Nephron progenitor cell (in vitro differentiated cells): Measurements from ENCODE around the gene CLPSL1.

Experiments used
- DNase-seq: peaks from one replicate; pipeline ENCODE4 v3.0.0; 2021
- H3K27ac Mint-ChIP-seq: 2 replicates; pipeline ENCODE4 v1.8.0; 2021; ENCODE audit warnings: mild to moderate bottlenecking, moderate library complexity, mixed read lengths
- H3K27me3 Mint-ChIP-seq: 2 replicates; pipeline ENCODE4 v1.8.0; 2021; ENCODE audit warnings: mild to moderate bottlenecking, low read depth, mixed read lengths; ENCODE audit not compliant: poor library complexity
- H3K36me3 Mint-ChIP-seq: 2 replicates; pipeline ENCODE4 v1.8.0; 2021; ENCODE audit warnings: low read depth, mixed read lengths
- H3K4me1 Mint-ChIP-seq: 2 replicates; pipeline ENCODE4 v1.8.0; 2021; ENCODE audit warnings: mixed read lengths
- H3K4me3 Mint-ChIP-seq: 2 replicates; pipeline ENCODE4 v1.8.0; 2021; ENCODE audit warnings: mild to moderate bottlenecking, moderate library complexity, mixed read lengths
- H3K9me3 Mint-ChIP-seq: 2 replicates; pipeline ENCODE4 v1.8.0; 2021; ENCODE audit warnings: mild to moderate bottlenecking, moderate library complexity, mixed read lengths
- TF ChIP-seq, protein P1 (sequence below): fragments of 200-600 bp; sonication (generic); IDR thresholded peaks from 2 replicates; pipeline ENCODE4 v1.5.0; 2021; ENCODE audit warnings: antibody characterized with exemption

The CLPSL1 gene

DNA sequence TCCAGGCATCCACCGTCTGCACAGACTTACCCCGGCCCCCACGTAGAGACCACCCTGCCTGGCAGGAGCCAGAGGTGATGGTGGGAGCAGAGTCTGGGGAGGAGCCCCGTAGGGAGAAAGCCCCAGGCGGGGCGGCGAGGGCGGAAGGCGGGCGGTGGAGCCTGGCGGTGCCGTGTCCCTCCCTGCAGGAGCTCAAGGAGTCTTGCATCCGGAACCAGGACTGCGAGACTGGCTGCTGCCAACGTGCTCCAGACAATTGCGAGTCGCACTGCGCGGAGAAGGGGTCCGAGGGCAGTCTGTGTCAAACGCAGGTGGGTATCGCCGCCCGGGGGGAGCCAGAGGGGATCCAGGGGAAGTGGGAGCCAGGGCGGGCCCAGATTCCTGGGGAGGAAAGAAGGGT lies 6.0 kb downstream of the CLPSL1 start:
- no peak for DNase-seq
- no peaks in the 10 kb centered on the region for H3K4me1 Mint-ChIP-seq
- no peaks in the 10 kb centered on the region for H3K9me3 Mint-ChIP-seq
- TF ChIP-seq, protein P1, sequence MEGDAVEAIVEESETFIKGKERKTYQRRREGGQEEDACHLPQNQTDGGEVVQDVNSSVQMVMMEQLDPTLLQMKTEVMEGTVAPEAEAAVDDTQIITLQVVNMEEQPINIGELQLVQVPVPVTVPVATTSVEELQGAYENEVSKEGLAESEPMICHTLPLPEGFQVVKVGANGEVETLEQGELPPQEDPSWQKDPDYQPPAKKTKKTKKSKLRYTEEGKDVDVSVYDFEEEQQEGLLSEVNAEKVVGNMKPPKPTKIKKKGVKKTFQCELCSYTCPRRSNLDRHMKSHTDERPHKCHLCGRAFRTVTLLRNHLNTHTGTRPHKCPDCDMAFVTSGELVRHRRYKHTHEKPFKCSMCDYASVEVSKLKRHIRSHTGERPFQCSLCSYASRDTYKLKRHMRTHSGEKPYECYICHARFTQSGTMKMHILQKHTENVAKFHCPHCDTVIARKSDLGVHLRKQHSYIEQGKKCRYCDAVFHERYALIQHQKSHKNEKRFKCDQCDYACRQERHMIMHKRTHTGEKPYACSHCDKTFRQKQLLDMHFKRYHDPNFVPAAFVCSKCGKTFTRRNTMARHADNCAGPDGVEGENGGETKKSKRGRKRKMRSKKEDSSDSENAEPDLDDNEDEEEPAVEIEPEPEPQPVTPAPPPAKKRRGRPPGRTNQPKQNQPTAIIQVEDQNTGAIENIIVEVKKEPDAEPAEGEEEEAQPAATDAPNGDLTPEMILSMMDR, result no peak
- H3K27ac Mint-ChIP-seq, result no peak overlapping the region
- H3K4me3 Mint-ChIP-seq, result no peak overlapping the region
- H3K36me3 Mint-ChIP-seq, result no peaks in the 10 kb centered on the region
- peaks cover 37% of the 10 kb centered on the region for H3K27me3 Mint-ChIP-seq

DNA sequence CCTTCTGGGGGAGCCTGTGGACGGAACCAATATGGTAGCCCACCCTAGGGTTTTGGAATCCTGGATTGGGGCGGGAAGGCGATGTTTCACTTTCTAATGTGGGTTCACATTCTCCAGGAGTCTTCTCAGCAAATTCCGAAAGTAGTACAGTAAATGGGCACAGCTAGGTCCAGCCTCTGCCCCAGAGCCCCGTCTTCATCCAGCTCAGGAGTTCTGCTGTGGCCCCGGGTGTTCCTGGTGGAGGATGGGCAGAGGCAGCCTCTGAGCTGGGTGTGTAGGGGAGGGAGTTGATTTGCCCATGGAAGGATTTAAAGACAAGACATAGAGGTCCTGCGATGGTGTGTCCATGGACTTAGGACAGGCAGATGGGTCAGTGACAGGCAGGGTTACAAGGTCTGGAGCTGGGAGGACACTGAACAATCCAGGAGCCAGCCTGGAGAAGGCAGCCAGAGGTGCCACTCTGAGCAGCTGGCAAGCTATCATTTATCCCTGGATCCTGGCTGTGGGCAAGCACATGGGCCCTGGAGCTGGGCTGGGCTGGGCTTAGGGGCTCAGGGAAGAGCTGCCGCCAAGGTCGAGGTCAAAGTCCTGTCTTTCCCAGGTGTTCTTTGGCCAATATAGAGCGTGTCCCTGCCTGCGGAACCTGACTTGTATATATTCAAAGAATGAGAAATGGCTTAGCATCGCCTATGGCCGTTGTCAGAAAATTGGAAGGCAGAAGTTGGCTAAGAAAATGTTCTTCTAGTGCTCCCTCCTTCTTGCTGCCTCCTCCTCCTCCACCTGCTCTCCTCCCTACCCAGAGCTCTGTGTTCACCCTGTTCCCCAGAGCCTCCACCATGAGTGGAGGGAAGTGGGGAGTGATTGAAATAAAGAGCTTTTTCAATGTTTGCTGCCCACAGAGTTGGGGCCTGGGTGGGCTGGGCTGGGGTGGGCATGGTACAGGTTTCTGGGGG lies 6.7 kb downstream of the CLPSL1 start:
- no peak for DNase-seq
- Mint-ChIP-seq H3K4me1 (no peaks in the 10 kb centered on the region), H3K4me3 (no peak overlapping the region), H3K9me3 (no peaks in the 10 kb centered on the region), H3K27ac (no peak overlapping the region), H3K27me3 (peaks cover 37% of the 10 kb centered on the region), H3K36me3 (no peaks in the 10 kb centered on the region)
- TF ChIP-seq, protein P1, result no peak

DNA sequence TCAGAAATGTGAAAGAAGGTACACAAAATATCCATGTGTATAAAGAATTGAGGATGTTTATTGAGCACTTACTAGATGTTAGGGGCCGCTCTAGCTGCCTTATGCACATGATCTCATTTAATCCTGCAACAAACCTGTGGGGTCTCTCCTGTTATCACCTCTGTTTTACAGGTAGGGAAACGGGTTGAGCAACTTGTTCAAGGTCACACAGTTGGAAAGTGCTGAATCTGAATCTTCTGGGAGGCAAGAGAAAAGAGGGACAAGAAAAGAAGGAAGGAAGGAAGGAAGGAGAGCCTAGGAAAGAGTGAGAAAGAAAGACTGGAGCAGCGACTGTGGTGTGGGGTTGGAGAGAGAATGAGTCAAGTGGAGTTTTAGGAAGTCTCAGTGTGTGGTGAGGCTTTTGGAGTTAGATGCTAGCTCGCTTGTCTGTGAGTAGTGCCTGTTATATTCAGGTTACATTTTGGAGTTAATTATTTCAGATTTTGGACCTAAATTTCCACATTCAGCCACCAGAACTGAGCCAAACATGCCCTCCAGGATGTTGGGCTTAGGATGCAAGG lies 7.7 kb downstream of the CLPSL1 start:
- DNase-seq, result no peak
- H3K27ac Mint-ChIP-seq, result no peak overlapping the region
- H3K4me1 Mint-ChIP-seq, result no peaks in the 10 kb centered on the region
- H3K9me3 Mint-ChIP-seq, result no peaks in the 10 kb centered on the region
- H3K4me3 Mint-ChIP-seq, result no peak overlapping the region
- peaks cover 37% of the 10 kb centered on the region for H3K27me3 Mint-ChIP-seq
- H3K36me3 Mint-ChIP-seq, result no peaks in the 10 kb centered on the region
- TF ChIP-seq, protein P1, result no peak

DNA sequence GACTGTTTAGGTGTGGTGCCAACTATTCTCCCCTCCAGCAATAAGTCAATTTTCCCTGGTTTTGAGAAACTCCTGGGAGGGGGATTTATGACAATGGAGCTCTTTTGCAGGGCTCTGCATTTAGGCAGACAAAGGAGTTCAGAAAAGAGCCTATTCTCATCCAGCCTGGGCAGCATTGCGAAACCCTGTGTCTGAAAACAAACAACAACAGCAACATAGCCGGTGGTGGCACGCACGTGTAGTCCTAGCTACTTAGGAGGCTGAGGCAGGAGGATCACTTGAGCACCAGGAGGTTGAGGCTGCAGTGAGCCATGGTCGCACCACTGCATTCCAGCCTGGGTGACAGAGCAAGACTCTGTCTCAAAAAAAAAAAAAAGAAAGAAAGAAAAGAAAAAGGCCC lies 9.9 kb downstream of the CLPSL1 start:
- H3K9me3 Mint-ChIP-seq, result no peaks in the 10 kb centered on the region
- H3K27ac Mint-ChIP-seq, result no peak overlapping the region
- no peaks in the 10 kb centered on the region for H3K4me1 Mint-ChIP-seq
- peaks cover 30% of the 10 kb centered on the region for H3K27me3 Mint-ChIP-seq
- TF ChIP-seq, protein P1, result no peak
- DNase-seq, result no peak
- no peak overlapping the region for H3K4me3 Mint-ChIP-seq
- H3K36me3 Mint-ChIP-seq, result no peaks in the 10 kb centered on the region

DNA sequence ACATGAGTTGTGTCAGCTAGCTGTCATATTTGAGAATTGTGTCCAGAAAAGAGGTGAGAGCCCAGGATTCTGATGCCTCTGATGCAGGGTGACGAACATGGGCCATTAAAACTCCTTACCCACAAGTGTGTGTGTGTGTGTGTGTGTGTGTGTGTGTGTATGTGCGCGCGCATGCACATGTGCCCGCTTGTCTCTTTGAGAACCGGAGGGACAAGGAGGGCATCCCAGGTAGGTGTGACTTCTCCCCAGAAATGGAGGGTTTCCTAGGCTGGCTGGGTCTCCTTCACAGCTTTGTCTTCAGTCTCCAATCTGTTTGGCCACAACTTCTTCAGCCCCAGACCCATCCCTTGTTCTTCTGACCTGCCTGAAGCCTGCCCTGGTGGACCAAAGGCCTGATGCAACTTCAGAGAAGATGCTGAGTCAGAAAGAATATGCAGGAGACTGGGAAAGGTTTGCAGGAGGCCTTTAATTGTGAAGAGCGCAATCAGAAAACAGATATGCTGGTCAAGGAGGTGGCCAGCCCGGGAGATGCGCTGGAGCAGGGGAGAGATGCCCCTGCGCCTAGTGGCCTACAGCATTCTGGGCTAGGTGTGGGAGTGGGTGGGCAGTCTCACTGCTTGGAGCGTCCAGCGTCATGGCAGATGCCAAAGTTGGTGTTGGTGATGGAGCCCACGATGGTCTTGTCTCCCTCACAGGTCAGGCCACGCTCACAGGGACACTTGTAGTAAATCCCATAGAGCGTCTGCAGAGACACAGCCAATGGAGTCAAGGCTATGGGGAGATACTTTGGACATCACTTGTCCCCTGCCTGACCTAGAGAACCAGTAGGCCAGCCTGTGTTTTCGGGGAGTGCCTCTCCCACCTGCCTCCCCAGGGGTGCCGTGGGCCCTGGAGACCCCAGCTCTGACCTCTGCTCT lies 14.0 kb downstream of the CLPSL1 start:
- H3K4me3 Mint-ChIP-seq, result no peak overlapping the region
- H3K9me3 Mint-ChIP-seq, result no peaks in the 10 kb centered on the region
- H3K36me3 Mint-ChIP-seq, result no peaks in the 10 kb centered on the region
- no peak overlapping the region for H3K27ac Mint-ChIP-seq
- peaks cover 9% of the 10 kb centered on the region for H3K27me3 Mint-ChIP-seq
- peaks cover 12% of the 10 kb centered on the region for H3K4me1 Mint-ChIP-seq
- TF ChIP-seq, protein P1, result no peak
- no peak for DNase-seq
